Thoracic aorta (tissue), 2 donors: ENCODE data around the gene ENO2. TPM values are rescaled to one million over a fixed set of nuclear protein-coding genes. Genes with fewer than 3 reads are reported as not detected.

Source experiments
- ATAC-seq: fragments of 150-250 bp; one replicate; pipeline ENCODE4 v1.8.0; 2017; ENCODE audit warnings: low read depth; ENCODE audit not compliant: insufficient number of reproducible peaks, low FRiP score
- DNase-seq: peaks from one replicate; pipeline ENCODE4 v3.0.0-alpha.2; 2020; ENCODE audit warnings: low spot score
- H3K27ac ChIP-seq, 2 donors: fragments of 200-600 bp; sonication (generic); 1 replicate in 1 of 2; 2 replicates in 1 of 2; pipeline ENCODE4 v1.5.1; 2016; ENCODE audit warnings: mild to moderate bottlenecking in 2 of 2, moderate library complexity in 2 of 2
- H3K27me3 ChIP-seq: fragments of 200-600 bp; sonication (generic); replicated peaks from 2 replicates; pipeline ENCODE4 v1.6.0; 2016; ENCODE audit warnings: mild to moderate bottlenecking; ENCODE audit not compliant: insufficient read depth
- H3K36me3 ChIP-seq: fragments of 200-600 bp; sonication (generic); one replicate; pipeline ENCODE4 v1.5.1; 2016
- H3K4me1 ChIP-seq, 2 donors: fragments of 200-600 bp; sonication (generic); 1 replicate in 1 of 2; 2 replicates in 1 of 2; pipeline versions ENCODE4 v1.5.1 to v1.6.0; 2016; ENCODE audit warnings: low read depth in 2 of 2, mild to moderate bottlenecking in 1 of 2; ENCODE audit not compliant: control insufficient read depth in 1 of 2
- H3K4me3 ChIP-seq: fragments of 200-600 bp; sonication (generic); 2 replicates; pipeline ENCODE4 v1.5.1; 2016; ENCODE audit warnings: mild to moderate bottlenecking
- H3K9me3 ChIP-seq: fragments of 200-600 bp; sonication (generic); 2 replicates; pipeline ENCODE4 v1.5.1; 2016
- CTCF ChIP-seq: fragments of 200-600 bp; sonication (generic); IDR thresholded peaks from one replicate; pipeline ENCODE4 v1.5.1; 2019; ENCODE audit warnings: antibody characterized with exemption
- total RNA-seq, 2 donors: library from RNA; depleted of rRNA; stranded (reverse); fragments of >200 nt; gene quantifications; one replicate each; pipeline versions ENCODE4 v1.1.0 to v1.2.3, GENCODE V29; 2016

ENO2 gene
- total RNA-seq, 2 donors from 2014 or later = 53.6 to 57.9 TPM

GRCh38 chr12:6970096-6970527 is 55.7 kb downstream of the ENO2 start:
- Histone ChIP-seq H3K4me1 (peaks cover 17 to 27% of the 10 kb centered on the region in 2 donors), H3K4me3 (peak overlapping the region; percentile 88), H3K9me3 (no peaks in the 10 kb centered on the region), H3K36me3 (peaks cover 46% of the 10 kb centered on the region), H3K27me3 (no peaks in the 10 kb centered on the region), H3K27ac (peak overlapping the region; percentile 83 to 88)
- ATAC-seq (no peak), DNase-seq (no peak)
- TF ChIP-seq CTCF = no peak

Other genes with a start within 250 kb of the ENO2 start
- 10 to 100 TPM; 36.8 to 45.3 TPM for gene ZNF384, start 225.2 kb upstream of the ENO2 start, total RNA-seq
- gene PIANP, start 213.8 kb upstream of the ENO2 start, total RNA-seq = 1 to 10 TPM; 3.1 to 4.2 TPM
- gene COPS7A, start 190.5 kb upstream of the ENO2 start, total RNA-seq = 10 to 100 TPM; 69.9 to 78.2 TPM
- 100 to 1,000 TPM; 129 to 179 TPM for gene MLF2, start 161.4 kb upstream of the ENO2 start, total RNA-seq
- 100 to 1,000 TPM; 168 to 186 TPM for gene PTMS, start 148.2 kb upstream of the ENO2 start, total RNA-seq
- gene LAG3, start 142.1 kb upstream of the ENO2 start, total RNA-seq = 1 to 10 TPM in 1 of 2 donors, under 1 TPM in 1; 0.95 to 1.5 TPM
- gene CD4, start 125.1 kb upstream of the ENO2 start, total RNA-seq = 10 to 100 TPM; 22.3 to 25.0 TPM
- gene GPR162, start 92.8 kb upstream of the ENO2 start, total RNA-seq = 1 to 10 TPM; 1.1 to 3.1 TPM
- 10 to 100 TPM; 66.1 to 77.7 TPM for gene P3H3, start 86.2 kb upstream of the ENO2 start, total RNA-seq
- 10 to 100 TPM in 1 of 2 donors, 1 to 10 TPM in 1; 9.3 to 16.6 TPM for gene GNB3, start 73.7 kb upstream of the ENO2 start, total RNA-seq
- gene CDCA3, start 63.3 kb upstream of the ENO2 start, total RNA-seq = 1 to 10 TPM; 1.8 to 1.9 TPM
- gene USP5, start 62.4 kb upstream of the ENO2 start, total RNA-seq = 10 to 100 TPM; 54.3 to 62.7 TPM
- gene TPI1, start 47.0 kb upstream of the ENO2 start, total RNA-seq = 100 to 1,000 TPM; 287 to 322 TPM
- gene SPSB2, start 41.3 kb upstream of the ENO2 start, total RNA-seq = 10 to 100 TPM in 1 of 2 donors, 1 to 10 TPM in 1; 9.2 to 19.1 TPM
- 1 to 10 TPM; 8.5 TPM for gene LRRC23, start 9.8 kb upstream of the ENO2 start, total RNA-seq
- gene ATN1, start 13.4 kb downstream of the ENO2 start, total RNA-seq = 100 to 1,000 TPM; 109 to 163 TPM
- gene RNU7-1, start 29.2 kb downstream of the ENO2 start, total RNA-seq = not detected
- 100 to 1,000 TPM; 370 to 416 TPM for gene C12orf57, start 29.4 kb downstream of the ENO2 start, total RNA-seq
- 10 to 100 TPM; 19.0 to 24.0 TPM for gene PTPN6, start 36.8 kb downstream of the ENO2 start, total RNA-seq
- 100 to 1,000 TPM; 103 to 139 TPM for gene PHB2, start 56.1 kb downstream of the ENO2 start, total RNA-seq
- 10 to 100 TPM; 31.5 to 31.7 TPM for gene EMG1, start 56.3 kb downstream of the ENO2 start, total RNA-seq
- gene LPCAT3, start 103.9 kb downstream of the ENO2 start, total RNA-seq = 10 to 100 TPM; 40.5 to 51.9 TPM
- gene C1S, start 146.1 kb downstream of the ENO2 start, total RNA-seq = 100 to 1,000 TPM; 456 to 715 TPM
- gene C1R, start 177.9 kb downstream of the ENO2 start, total RNA-seq = 100 to 1,000 TPM; 811 to 997 TPM
- 100 to 1,000 TPM; 126 to 134 TPM for gene C1RL, start 194.6 kb downstream of the ENO2 start, total RNA-seq
- gene RBP5, start 214.3 kb downstream of the ENO2 start, total RNA-seq = under 1 TPM in 1 of 2 donors, not detected in 1; 0.71 TPM
- gene CLSTN3, start 215.8 kb downstream of the ENO2 start, total RNA-seq = 10 to 100 TPM; 27.2 to 28.9 TPM